Loucy (cell line): ENCODE data around the gene YIPF2.

ENCODE experiments used
- CTCF ChIP-seq: fragments of 200-600 bp; sonication (generic); conservative IDR thresholded peaks from 2 replicates; pipeline ENCODE4 v1.5.1; 2014; ENCODE audit warnings: mild to moderate bottlenecking, antibody characterized with exemption, low read length
- EZH2phosphoT487 ChIP-seq: fragments of 200-600 bp; IDR thresholded peaks from 2 replicates; pipeline ENCODE4 v1.6.1; 2018; ENCODE audit warnings: antibody characterized with exemption, mild to moderate bottlenecking, moderate library complexity, borderline replicate concordance

GRCh38 chr19:10896851-10897526, 31.4 kb downstream of the YIPF2 start:
- TF ChIP-seq CTCF (no peak), EZH2phosphoT487 (no peak)
